ENCODE measurements around the gene GM2A.

DNA sequence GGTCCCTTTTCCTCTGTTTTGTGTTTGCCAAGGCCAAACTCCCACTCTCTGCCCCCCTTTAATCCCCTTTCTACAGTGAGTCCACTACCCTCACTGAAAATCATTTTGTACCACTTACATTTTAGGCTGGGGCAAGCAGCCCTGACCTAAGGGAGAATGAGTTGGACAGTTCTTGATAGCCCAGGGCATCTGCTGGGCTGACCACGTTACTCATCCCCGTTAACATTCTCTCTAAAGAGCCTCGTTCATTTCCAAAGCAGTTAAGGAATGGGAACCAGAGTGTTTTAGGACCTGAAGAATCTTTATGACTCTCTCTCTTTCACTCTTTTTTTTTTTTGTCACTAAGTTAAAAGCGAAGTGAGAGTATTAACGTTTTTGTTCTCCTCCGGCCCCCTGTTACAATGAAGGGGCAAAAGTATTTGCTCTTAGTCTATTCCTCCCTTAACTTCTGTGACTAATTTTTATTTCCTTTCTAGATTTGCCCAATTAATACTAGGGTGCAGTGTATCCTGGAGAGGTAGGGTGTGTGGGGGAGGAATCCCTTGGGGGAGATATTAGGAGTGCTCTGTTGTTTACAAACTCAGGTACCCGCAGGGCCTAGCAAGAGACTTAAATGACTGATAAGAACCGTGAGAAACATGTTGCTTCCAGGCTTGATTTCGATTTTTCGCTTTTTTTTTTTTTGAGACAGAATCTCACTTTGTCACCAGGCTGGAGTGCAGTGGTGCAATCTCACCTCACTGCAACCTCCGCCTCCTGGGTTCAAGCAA lies 14.7 kb downstream of the GM2A start:
- TF ChIP-seq, protein P1, sequence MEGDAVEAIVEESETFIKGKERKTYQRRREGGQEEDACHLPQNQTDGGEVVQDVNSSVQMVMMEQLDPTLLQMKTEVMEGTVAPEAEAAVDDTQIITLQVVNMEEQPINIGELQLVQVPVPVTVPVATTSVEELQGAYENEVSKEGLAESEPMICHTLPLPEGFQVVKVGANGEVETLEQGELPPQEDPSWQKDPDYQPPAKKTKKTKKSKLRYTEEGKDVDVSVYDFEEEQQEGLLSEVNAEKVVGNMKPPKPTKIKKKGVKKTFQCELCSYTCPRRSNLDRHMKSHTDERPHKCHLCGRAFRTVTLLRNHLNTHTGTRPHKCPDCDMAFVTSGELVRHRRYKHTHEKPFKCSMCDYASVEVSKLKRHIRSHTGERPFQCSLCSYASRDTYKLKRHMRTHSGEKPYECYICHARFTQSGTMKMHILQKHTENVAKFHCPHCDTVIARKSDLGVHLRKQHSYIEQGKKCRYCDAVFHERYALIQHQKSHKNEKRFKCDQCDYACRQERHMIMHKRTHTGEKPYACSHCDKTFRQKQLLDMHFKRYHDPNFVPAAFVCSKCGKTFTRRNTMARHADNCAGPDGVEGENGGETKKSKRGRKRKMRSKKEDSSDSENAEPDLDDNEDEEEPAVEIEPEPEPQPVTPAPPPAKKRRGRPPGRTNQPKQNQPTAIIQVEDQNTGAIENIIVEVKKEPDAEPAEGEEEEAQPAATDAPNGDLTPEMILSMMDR (IDR thresholded peaks at IDR 0.05; ENCODE audit: control extremely low read depth in 1 of 3, insufficient read depth in 1 of 3, low read depth in 1 of 3, low read length in 3 of 3): no peak
- TF ChIP-seq POLR2A (IDR thresholded peaks at IDR 0.05; ENCODE audit: control extremely low read depth in 1 of 2, low read depth in 2 of 2, low read length in 2 of 2) (no peak), ZNF274 (IDR thresholded peaks at IDR 0.05; ENCODE audit: borderline replicate concordance, extremely low read depth, low read length) (no peak), SP2 (IDR thresholded peaks at IDR 0.05; ENCODE audit: low read length) (no peak), CHD1 (IDR thresholded peaks at IDR 0.05; ENCODE audit: low read depth, low read length) (no peak), KDM4A (IDR thresholded peaks at IDR 0.05; ENCODE audit: low read depth, low read length, severe bottlenecking) (no peak), EP300 (IDR thresholded peaks at IDR 0.05; ENCODE audit: borderline replicate concordance in 1 of 2, low read depth in 2 of 2, low read length in 2 of 2) (no peak)
- TF ChIP-seq, protein P2, sequence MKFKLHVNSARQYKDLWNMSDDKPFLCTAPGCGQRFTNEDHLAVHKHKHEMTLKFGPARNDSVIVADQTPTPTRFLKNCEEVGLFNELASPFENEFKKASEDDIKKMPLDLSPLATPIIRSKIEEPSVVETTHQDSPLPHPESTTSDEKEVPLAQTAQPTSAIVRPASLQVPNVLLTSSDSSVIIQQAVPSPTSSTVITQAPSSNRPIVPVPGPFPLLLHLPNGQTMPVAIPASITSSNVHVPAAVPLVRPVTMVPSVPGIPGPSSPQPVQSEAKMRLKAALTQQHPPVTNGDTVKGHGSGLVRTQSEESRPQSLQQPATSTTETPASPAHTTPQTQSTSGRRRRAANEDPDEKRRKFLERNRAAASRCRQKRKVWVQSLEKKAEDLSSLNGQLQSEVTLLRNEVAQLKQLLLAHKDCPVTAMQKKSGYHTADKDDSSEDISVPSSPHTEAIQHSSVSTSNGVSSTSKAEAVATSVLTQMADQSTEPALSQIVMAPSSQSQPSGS (IDR thresholded peaks at IDR 0.05; ENCODE audit: low read length): no peak
